ENCODE measurements around the gene MTM1. TPM values are rescaled to one million over a fixed set of nuclear protein-coding genes. Genes with fewer than 3 reads are reported as not detected.

Gene MTM1
- total RNA-seq, 1 experiment from 2014 or later = 6.4 TPM

GRCh38 chrX:150625875-150626274, 57.5 kb downstream of the MTM1 start:
- 100% methylated on average over 1 of the region's 3 CpGs for WGBS (ENCODE audit: extremely low coverage, insufficient read length, low lambda C conversion rate)

More at GRCh38 chrX:150625875-150626274, 57.5 kb downstream of the MTM1 start:
- H3K9ac ChIP-seq (ENCODE audit: extremely low read depth, insufficient read length, low read length) = no peak overlapping the region
- no peak overlapping the region for H2AK5ac ChIP-seq (ENCODE audit: insufficient read length, low read length)
- no peak overlapping the region for H3K56ac ChIP-seq (ENCODE audit: insufficient read length, low read depth, low read length)
- H3K9me3 ChIP-seq (ENCODE audit: control insufficient read depth, low read depth, low read length) = peaks cover 5% of the 10 kb centered on the region
- H2BK5ac ChIP-seq (ENCODE audit: insufficient read length, low read length) = no peak overlapping the region
- H3K4ac ChIP-seq (ENCODE audit: low read depth, low read length) = no peak overlapping the region
- no peak overlapping the region for H4K5ac ChIP-seq (ENCODE audit: insufficient read length, low read depth, low read length)
- no peak overlapping the region for H3K14ac ChIP-seq (ENCODE audit: insufficient read depth, low read length)
- no peaks in the 10 kb centered on the region for H3K79me1 ChIP-seq (ENCODE audit: insufficient read depth, low read depth, low read length, poor library complexity, severe bottlenecking)
- H3K23me2 ChIP-seq (ENCODE audit: insufficient read length, low read depth, low read length, poor library complexity, severe bottlenecking) = no peaks in the 10 kb centered on the region
- no peak overlapping the region for H4K8ac ChIP-seq (replicated peaks; ENCODE audit: insufficient read length, low read depth, low read length)
- H4K91ac ChIP-seq (ENCODE audit: insufficient read length, low read depth, low read length) = no peak overlapping the region
- no peak overlapping the region for H3T11ph ChIP-seq (ENCODE audit: low read length)
- peaks cover 10 to 19% (median 13%) of the 10 kb centered on the region in 3 experiments for H3K36me3 Mint-ChIP-seq (ENCODE audit: insufficient read depth in 1 of 3, low read depth in 3 of 3)
- no peak overlapping the region for H3K23ac ChIP-seq (ENCODE audit: insufficient read length, low read depth, low read length)
- no peaks in the 10 kb centered on the region for H3K4me1 Mint-ChIP-seq
- no peak overlapping the region for H3K27ac Mint-ChIP-seq
- DNase-seq = no peak
- no peak overlapping the region for H2BK12ac ChIP-seq (ENCODE audit: insufficient read length, low read depth, low read length)
- H2BK120ac ChIP-seq (ENCODE audit: low read depth, low read length, poor library complexity, severe bottlenecking) = no peak overlapping the region
- no peak for TF ChIP-seq CTCF (conservative IDR thresholded peaks at IDR 0.05)
- no peak overlapping the region for H3K4me2 ChIP-seq (ENCODE audit: insufficient read depth, insufficient read length, low read length)
- H2BK20ac ChIP-seq (ENCODE audit: low read depth, low read length, poor library complexity, severe bottlenecking) = no peak overlapping the region
- H3K27ac ChIP-seq (ENCODE audit: insufficient read length, low read depth, low read length) = no peak overlapping the region
- H4K20me1 ChIP-seq (ENCODE audit: control insufficient read depth, insufficient read depth, insufficient read length) = no peaks in the 10 kb centered on the region
- no peak overlapping the region for H3K18ac ChIP-seq (ENCODE audit: insufficient read length, low read depth, low read length)
- no peak overlapping the region for H3K4me3 Mint-ChIP-seq
- no peaks in the 10 kb centered on the region; the same call in 1 of the 2 replicates for H3K27me3 Mint-ChIP-seq (ENCODE audit: low read depth)
- H3K4me1 ChIP-seq (ENCODE audit: insufficient read depth, low read length) = no peaks in the 10 kb centered on the region
- peaks cover 65 to 67% of the 10 kb centered on the region in 2 experiments for H3K9me3 Mint-ChIP-seq
- no peaks in the 10 kb centered on the region for H3K27me3 ChIP-seq (ENCODE audit: insufficient read depth, low read length)
- H2AFZ ChIP-seq (ENCODE audit: low read length) = no peak overlapping the region
- H3K79me2 ChIP-seq (ENCODE audit: insufficient read depth, low read length) = no peaks in the 10 kb centered on the region
- H2BK15ac ChIP-seq (ENCODE audit: low read depth, low read length) = no peak overlapping the region

Measured in H9 (cell line).